OCI-LY7 (cell line): ENCODE data around the gene NFYB. TPM values are rescaled to one million over a fixed set of nuclear protein-coding genes. Genes with fewer than 3 reads are reported as not detected.

Source experiments
- BruUV-seq: library from RNA; stranded (reverse); fragments of 400-500 nt; replicated peaks from 2 replicates; lab custom pipeline; 2021; lab: Mats Ljungman, UMichigan
- CTCF ChIA-PET: fragments of 300-600 bp; sonication (Branson Sonifier 250); formaldehyde crosslinking; loops from one replicate; lab custom pipeline; 2022; ENCODE audit warnings: antibody characterized with exemption; ENCODE audit not compliant: unreplicated experiment; lab: Charles Lee
- POLR2A ChIA-PET: fragments of 300-600 bp; sonication (Branson Sonifier 250); formaldehyde crosslinking; loops from one replicate; lab custom pipeline; 2022; ENCODE audit warnings: antibody characterized with exemption; lab: Charles Lee
- DNase-seq: peaks from one replicate; pipeline ENCODE4 v3.0.0-alpha.2; 2015; ENCODE audit warnings: low spot score
- H2AFZ ChIP-seq: fragments of 200-600 bp; sonication (generic), shearing (Covaris generic); 2 replicates; pipeline ENCODE4 v1.6.1; 2014; ENCODE audit warnings: mild to moderate bottlenecking, antibody characterized with exemption, low read length, moderate library complexity
- H3K27ac ChIP-seq: fragments of 200-600 bp; sonication (generic); 2 replicates; pipeline ENCODE4 v1.5.1; 2014; ENCODE audit warnings: mixed run types, low read depth, mild to moderate bottlenecking, moderate library complexity, low read length, inconsistent platforms; ENCODE audit not compliant: poor library complexity, severe bottlenecking
- H3K36me3 ChIP-seq: fragments of 200-600 bp; sonication (generic); 2 replicates; pipeline ENCODE4 v1.6.1; 2014; ENCODE audit warnings: mild to moderate bottlenecking, antibody characterized with exemption, low read length, moderate library complexity, mixed read lengths; ENCODE audit not compliant: insufficient read depth
- H3K4me1 ChIP-seq: fragments of 200-600 bp; sonication (generic); 2 replicates; pipeline ENCODE4 v1.5.1; 2014; ENCODE audit warnings: mild to moderate bottlenecking, low read length; ENCODE audit not compliant: insufficient read depth, poor library complexity, severe bottlenecking
- H3K4me2 ChIP-seq: fragments of 200-600 bp; sonication (generic); 2 replicates; pipeline ENCODE4 v1.6.1; 2014; ENCODE audit warnings: mild to moderate bottlenecking, low read length
- H3K4me3 ChIP-seq: fragments of 200-600 bp; sonication (generic); 2 replicates; pipeline ENCODE4 v1.5.1; 2014; ENCODE audit warnings: mild to moderate bottlenecking, low read depth, low read length; ENCODE audit not compliant: poor library complexity, severe bottlenecking
- H3K79me2 ChIP-seq: fragments of 200-600 bp; sonication (generic); 2 replicates; pipeline ENCODE4 v1.6.1; 2016; ENCODE audit warnings: low read depth, mild to moderate bottlenecking, low read length, moderate library complexity, mixed read lengths; ENCODE audit not compliant: insufficient read depth
- H3K9me2 ChIP-seq: fragments of 200-600 bp; sonication (generic); 2 replicates; pipeline ENCODE4 v1.6.1; 2016; ENCODE audit warnings: mild to moderate bottlenecking, low read length, mixed read lengths; ENCODE audit not compliant: insufficient read depth
- H3K9me3 ChIP-seq: fragments of 200-600 bp; sonication (generic); 2 replicates; pipeline ENCODE4 v1.6.1; 2014; ENCODE audit warnings: mild to moderate bottlenecking, mixed run types, low read length, mixed read lengths
- H4K20me1 ChIP-seq: fragments of 200-600 bp; sonication (generic); 2 replicates; pipeline ENCODE4 v1.6.1; 2014; ENCODE audit warnings: mild to moderate bottlenecking, antibody characterized with exemption, low read length, moderate library complexity, mixed read lengths; ENCODE audit not compliant: insufficient read depth
- CTCF ChIP-seq: fragments of 200-600 bp; sonication (generic); conservative IDR thresholded peaks from 2 replicates; pipeline ENCODE4 v1.5.1; 2014; ENCODE audit warnings: mild to moderate bottlenecking, antibody characterized with exemption, low read length, moderate library complexity, mixed read lengths
- EZH2phosphoT487 ChIP-seq: fragments of 200-600 bp; sonication (generic); IDR thresholded peaks from 2 replicates; pipeline ENCODE4 v1.6.1; 2018; ENCODE audit warnings: low read depth, borderline replicate concordance, mild to moderate bottlenecking, mixed run types, antibody characterized with exemption, low read length, moderate library complexity, mixed read lengths
- intact Hi-C: fragments of 100-400 bp; cut with micrococcal nuclease; formaldehyde crosslinking; loops from one replicate; pipeline ENCODE4 v1.10.0; 2022; ENCODE audit not compliant: unreplicated experiment
- total RNA-seq, 2 experiments: library from RNA; depleted of rRNA in 1 of 2; stranded (reverse); fragments of >200 nt in 1 of 2; shearing (Covaris generic) in 1 of 2; gene quantifications; 2 replicates each; pipeline ENCODE4 v1.2.3, GENCODE V29; 2014 to 2022

NFYB gene
- total RNA-seq, 2 experiments from 2014 or later: 21.6 to 38.5 TPM

- Histone ChIP-seq H3K4me2 (no peak overlapping the region), H3K9me3 (no peaks in the 10 kb centered on the region), H3K79me2 (no peaks in the 10 kb centered on the region), H3K4me3 (no peak overlapping the region), H3K9me2 (no peaks in the 10 kb centered on the region), H3K27ac (no peak overlapping the region), H2AFZ (no peak overlapping the region), H4K20me1 (no peaks in the 10 kb centered on the region), H3K36me3 (peaks cover 56% of the 10 kb centered on the region), H3K4me1 (no peaks in the 10 kb centered on the region)
- no peak for TF ChIP-seq CTCF
- TF ChIP-seq EZH2phosphoT487: no peak
- BruUV-seq: no TSS peak
- DNase-seq: no peak
- ChIA-PET POLR2A (interaction anchor here (0.6 to 1.4 kb wide), 2 partner anchors 10 to 569 kb away, joined by 3 to 4 read pairs; no protein-coding TSS in a partner anchor), CTCF (no interaction called here)
- intact Hi-C loops: no loop called here
Measured at GRCh38 chr12:104090685-104091084, 47.3 kb downstream of the NFYB start.

GRCh38 chr12:104083769-104084475, 54.1 kb downstream of the NFYB start:
- Histone ChIP-seq H3K9me2 (no peaks in the 10 kb centered on the region), H4K20me1 (no peaks in the 10 kb centered on the region), H3K27ac (no peak overlapping the region), H3K4me3 (no peak overlapping the region), H3K79me2 (no peaks in the 10 kb centered on the region), H3K9me3 (no peaks in the 10 kb centered on the region), H3K4me1 (no peaks in the 10 kb centered on the region), H3K36me3 (peaks cover 77% of the 10 kb centered on the region), H3K4me2 (no peak overlapping the region), H2AFZ (no peak overlapping the region)
- ChIA-PET POLR2A (interaction anchor here (0.8 kb wide), 1 partner anchor 17 kb away, joined by 3 read pairs; no protein-coding TSS in a partner anchor), CTCF (interaction anchor here (1.1 kb wide), 1 partner anchor 25 kb away, joined by 3 read pairs; no protein-coding TSS in a partner anchor)
- TF ChIP-seq CTCF (no peak), EZH2phosphoT487 (no peak)
- no peak for DNase-seq
- intact Hi-C loops: no loop called here
- BruUV-seq: no TSS peak

- intact Hi-C loops: no loop called here
- no peaks in the 10 kb centered on the region for H3K4me1 ChIP-seq
- no peak overlapping the region for H3K4me2 ChIP-seq
- no peak for DNase-seq
- ChIA-PET CTCF (no interaction called here), POLR2A (no interaction called here)
- TF ChIP-seq EZH2phosphoT487: no peak
- TF ChIP-seq CTCF: no peak
- BruUV-seq: no TSS peak
- H3K4me3 ChIP-seq: no peak overlapping the region
- H4K20me1 ChIP-seq: no peaks in the 10 kb centered on the region
- peaks cover 65% of the 10 kb centered on the region for H3K36me3 ChIP-seq
- no peaks in the 10 kb centered on the region for H3K9me3 ChIP-seq
- no peak overlapping the region for H3K27ac ChIP-seq
- no peaks in the 10 kb centered on the region for H3K79me2 ChIP-seq
- no peaks in the 10 kb centered on the region for H3K9me2 ChIP-seq
- no peak overlapping the region for H2AFZ ChIP-seq
Measured at GRCh38 chr12:104080764-104081163, 57.2 kb downstream of the NFYB start.
